MM.1S (cell line): ENCODE data around the gene MAP2K3.

ENCODE experiments used
- CTCF ChIP-seq: fragments of 300-600 bp; sonication (generic); IDR thresholded peaks from 2 replicates; pipeline ENCODE4 v1.5.1; 2016; ENCODE audit warnings: antibody characterized with exemption, low read length, mixed read lengths
- EZH2 ChIP-seq: fragments of 300-600 bp; sonication (generic); optimal IDR thresholded peaks from 2 replicates; pipeline ENCODE3; 2017; ENCODE audit warnings: low read depth, mild to moderate bottlenecking, antibody characterized with exemption, low read length, mixed read lengths
- EZH2phosphoT487 ChIP-seq: fragments of 300-600 bp; sonication (generic); IDR thresholded peaks from 2 replicates; pipeline ENCODE4 v1.6.1; 2018; ENCODE audit warnings: antibody characterized with exemption, low read length

DNA sequence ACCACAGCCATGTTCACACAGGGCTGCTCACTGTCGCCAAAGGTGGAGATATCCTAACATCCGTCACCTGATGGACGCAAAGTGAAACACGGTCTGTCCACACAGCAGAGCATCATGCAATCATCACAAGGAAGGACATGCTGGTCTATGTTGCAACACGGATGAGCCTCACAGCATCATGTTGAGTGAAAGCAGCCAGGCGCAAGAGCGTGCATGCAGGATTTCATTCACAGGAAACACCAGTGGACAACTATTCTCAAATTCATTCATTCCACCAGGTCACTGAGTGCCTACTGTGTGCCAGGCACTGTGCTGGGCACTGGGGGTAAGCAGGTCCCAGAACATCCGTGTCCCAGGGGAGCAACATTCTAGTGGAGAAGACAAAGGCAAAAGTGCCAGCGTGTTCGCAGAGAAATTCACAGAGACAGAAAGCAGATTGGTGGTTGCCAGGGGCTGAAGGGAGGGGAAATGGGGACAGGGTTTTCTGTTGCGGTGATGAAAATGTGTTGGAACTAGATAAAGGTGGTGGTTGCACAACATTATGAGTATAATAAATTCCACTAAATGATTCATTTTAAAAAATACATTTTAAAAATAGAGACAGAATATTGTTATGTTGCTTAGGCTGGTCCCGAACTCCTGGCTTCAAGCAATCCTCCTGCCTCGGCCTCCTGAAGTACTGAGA, 69.0 kb downstream of the MAP2K3 start:
- TF ChIP-seq CTCF (no peak), EZH2 (no peak), EZH2phosphoT487 (no peak)
